Occipital lobe (tissue), 3 donors: ENCODE measurements around the gene GPAT3. TPM values are rescaled to one million over a fixed set of nuclear protein-coding genes. Genes with fewer than 3 reads are reported as not detected.

Source experiments
- DNase-seq: peaks from one replicate; lab custom pipeline; 2025; lab: John Stamatoyannopoulos, UW
- small RNA-seq: library from RNA; depleted of rRNA; stranded (forward); fragments of <200 nt; gene quantifications from one replicate; pipeline ENCODE3, GENCODE V24; 2014
- total RNA-seq: library from RNA; depleted of rRNA; stranded (reverse); fragments of >200 nt; gene quantifications from one replicate; pipeline ENCODE4 v1.2.3, GENCODE V29; 2014

Gene GPAT3
- total RNA-seq, 1 donor from 2014 or later: not detected

- no peak for DNase-seq
These were observed 109.1 kb downstream of the GPAT3 start for GRCh38 chr4:83644677-83645659.

DNA sequence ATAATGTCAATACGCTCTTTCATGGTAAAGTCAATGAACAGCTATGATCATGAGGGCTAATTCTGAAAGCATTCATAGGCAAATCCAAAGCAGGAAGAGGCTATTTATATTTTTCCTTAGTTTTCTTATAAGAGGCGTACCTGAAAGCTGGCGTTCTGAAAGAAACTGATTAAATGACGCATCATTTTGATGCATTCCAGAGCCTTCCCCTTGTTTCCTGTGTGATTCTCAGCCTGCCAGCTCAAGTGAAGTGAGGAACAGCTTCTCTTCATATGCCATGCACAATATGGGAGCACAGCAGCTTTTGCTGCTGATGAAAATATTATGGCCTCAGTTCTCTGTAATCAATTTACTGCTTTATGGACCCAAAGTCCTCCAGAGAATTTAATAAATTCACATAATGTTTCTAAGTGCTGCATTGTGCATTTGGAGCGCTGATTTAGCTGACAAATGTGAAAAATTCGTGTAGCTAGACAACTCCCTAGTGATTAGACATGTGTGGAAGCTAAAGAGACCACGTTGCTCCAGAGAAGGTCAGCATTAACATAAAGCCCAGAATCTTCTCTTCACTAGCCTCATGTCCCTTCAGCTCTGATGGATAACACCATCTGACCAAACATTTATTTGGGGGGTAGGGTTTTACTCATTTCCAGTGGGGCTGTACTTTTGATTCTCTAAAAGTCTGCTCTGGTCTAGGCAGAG, 110.8 kb downstream of the GPAT3 start:
- no peak for DNase-seq

DNA sequence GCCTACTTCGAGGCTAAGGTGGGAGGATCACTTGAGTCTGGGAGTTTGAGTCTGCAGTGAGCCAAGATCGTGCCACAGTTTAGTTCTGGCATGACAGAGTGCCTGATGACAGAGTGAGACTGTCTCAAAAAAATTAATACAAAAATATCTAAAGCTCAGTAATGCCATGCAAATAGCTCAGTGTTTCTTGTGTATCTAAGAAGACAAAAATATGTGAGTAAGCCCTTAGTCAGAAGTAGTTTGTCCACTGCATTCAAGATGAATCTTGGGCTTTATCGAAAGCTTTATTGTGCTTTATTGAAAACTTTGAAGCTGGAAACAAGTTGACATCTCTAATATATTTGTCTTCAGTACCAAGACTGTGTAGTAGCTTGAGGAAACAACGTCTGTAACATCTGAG, 115.9 kb downstream of the GPAT3 start:
- no peak for DNase-seq

Small RNAs within 50 kb of the gene (small RNA-seq; reads per million reads assigned to genes)
- gene RF00019: not detected

Other genes with a start within 250 kb of the GPAT3 start
- 1.6 TPM for gene HPSE, start 201.3 kb upstream of the GPAT3 start, total RNA-seq
- 19.8 TPM for gene HELQ, start 80.3 kb upstream of the GPAT3 start, total RNA-seq
- gene MRPS18C, start 80.0 kb upstream of the GPAT3 start, total RNA-seq: 32.6 TPM
- gene ABRAXAS1, start 51.0 kb upstream of the GPAT3 start, total RNA-seq: 7.3 TPM